ENCODE results near the gene BAX. TPM values are rescaled to one million over a fixed set of nuclear protein-coding genes. Genes with fewer than 3 reads are reported as not detected.

Gene BAX
- total and polyA plus RNA-seq, 2 of the 13 experiments (the other 11 are each of a cell fraction or from before 2014, with no cell fraction given) = 139 to 176 TPM

DNA sequence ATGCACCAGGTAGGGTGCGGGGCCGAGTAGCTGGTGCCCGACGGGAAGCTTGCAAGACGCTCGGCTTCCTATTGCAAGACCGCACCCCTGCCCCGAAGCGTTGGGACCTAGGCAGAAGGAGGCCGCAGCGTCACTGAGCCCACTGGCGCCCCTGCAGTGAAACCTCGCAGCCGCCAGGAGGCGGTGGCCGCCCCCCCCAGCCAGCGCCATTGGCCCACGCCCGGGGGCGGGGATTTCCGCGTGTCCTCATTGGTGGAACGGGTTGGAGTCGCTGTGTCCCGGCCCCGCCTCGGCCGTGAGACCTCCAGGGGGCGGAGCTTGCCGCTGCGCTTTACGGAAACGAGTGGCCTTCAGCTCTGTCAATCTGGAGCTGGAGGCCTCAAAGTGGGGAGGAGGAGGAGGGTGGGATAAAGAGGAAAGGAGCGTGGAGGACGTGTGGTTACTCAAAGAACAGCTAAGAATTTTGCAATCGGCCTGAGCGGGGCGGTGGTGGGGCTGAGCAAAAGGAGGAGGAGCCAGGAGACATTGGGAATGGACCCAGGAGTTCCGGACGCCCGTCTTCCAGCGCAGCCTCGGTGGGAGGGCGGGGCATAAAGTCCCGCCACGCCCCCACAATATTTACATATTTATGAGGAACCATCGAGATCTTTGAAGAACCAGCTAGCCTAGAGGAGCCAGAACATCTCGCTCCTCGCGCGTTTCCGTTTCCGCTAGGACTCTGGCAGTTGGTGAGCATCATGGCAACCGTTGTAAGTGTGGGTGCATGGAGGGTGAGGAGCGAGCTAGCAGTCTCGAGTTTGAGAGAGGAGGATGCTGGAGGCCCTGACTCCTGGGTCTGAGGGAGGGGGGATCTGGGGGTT, 38.7 kb downstream of the BAX start, which contains the start of the genes GYS1 and RUVBL2 (continued):
- no peak for TF ChIP-seq NFE2 (CRISPR knock-in tag; IDR thresholded peaks at IDR 0.05)
- no peak for TF ChIP-seq STAG1 (CRISPR knock-in tag; IDR thresholded peaks at IDR 0.05)
- TF ChIP-seq CREB1 (IDR thresholded peaks at IDR 0.05) = peak; percentile 83
- peak; percentile 78 for TF ChIP-seq CREB1 (CRISPR knock-in tag; IDR thresholded peaks at IDR 0.05)
- TF ChIP-seq REL (CRISPR knock-in tag; conservative IDR thresholded peaks at IDR 0.05) = peak; percentile 84
- peak; percentile 19; the same call in 1 of the 2 replicates for TF ChIP-seq ZNF331 (CRISPR knock-in tag; IDR thresholded peaks at IDR 0.05)
- no peak for TF ChIP-seq PAX8 (CRISPR knock-in tag; IDR thresholded peaks at IDR 0.05; ENCODE audit: borderline replicate concordance)
- 0 out of 2 replicates have a peak, but pooled peaks have one; percentile 66 for TF ChIP-seq NR0B2 (CRISPR knock-in tag; IDR thresholded peaks at IDR 0.05)
- TF ChIP-seq RARA (CRISPR knock-in tag; IDR thresholded peaks at IDR 0.05) = no peak
- peak; percentile 56 for TF ChIP-seq KDM2A (CRISPR knock-in tag; IDR thresholded peaks at IDR 0.05; ENCODE audit: borderline replicate concordance, low read depth)
- no peak for TF ChIP-seq RNF219 (CRISPR knock-in tag; IDR thresholded peaks at IDR 0.05)
- peak; percentile 95 for TF ChIP-seq ZNF430 (CRISPR knock-in tag; IDR thresholded peaks at IDR 0.05)
- TF ChIP-seq KDM4B (CRISPR knock-in tag; IDR thresholded peaks at IDR 0.05) = 0 out of 2 replicates have a peak, but pooled peaks have one; percentile 17
- no peak for TF ChIP-seq STAT5B (CRISPR knock-in tag; IDR thresholded peaks at IDR 0.05)
- no peak for TF ChIP-seq HNRNPK (IDR thresholded peaks at IDR 0.05; ENCODE audit: low read depth, low read length, poor library complexity, severe bottlenecking)
- TF ChIP-seq SIN3A (IDR thresholded peaks at IDR 0.05; ENCODE audit: borderline replicate concordance, low read depth, low read length) = peak; percentile 86
- TF ChIP-seq NCOA5 (CRISPR knock-in tag; IDR thresholded peaks at IDR 0.05) = no peak
- TF ChIP-seq, protein P1, sequence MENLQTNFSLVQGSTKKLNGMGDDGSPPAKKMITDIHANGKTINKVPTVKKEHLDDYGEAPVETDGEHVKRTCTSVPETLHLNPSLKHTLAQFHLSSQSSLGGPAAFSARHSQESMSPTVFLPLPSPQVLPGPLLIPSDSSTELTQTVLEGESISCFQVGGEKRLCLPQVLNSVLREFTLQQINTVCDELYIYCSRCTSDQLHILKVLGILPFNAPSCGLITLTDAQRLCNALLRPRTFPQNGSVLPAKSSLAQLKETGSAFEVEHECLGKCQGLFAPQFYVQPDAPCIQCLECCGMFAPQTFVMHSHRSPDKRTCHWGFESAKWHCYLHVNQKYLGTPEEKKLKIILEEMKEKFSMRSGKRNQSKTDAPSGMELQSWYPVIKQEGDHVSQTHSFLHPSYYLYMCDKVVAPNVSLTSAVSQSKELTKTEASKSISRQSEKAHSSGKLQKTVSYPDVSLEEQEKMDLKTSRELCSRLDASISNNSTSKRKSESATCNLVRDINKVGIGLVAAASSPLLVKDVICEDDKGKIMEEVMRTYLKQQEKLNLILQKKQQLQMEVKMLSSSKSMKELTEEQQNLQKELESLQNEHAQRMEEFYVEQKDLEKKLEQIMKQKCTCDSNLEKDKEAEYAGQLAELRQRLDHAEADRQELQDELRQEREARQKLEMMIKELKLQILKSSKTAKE (CRISPR knock-in tag; IDR thresholded peaks at IDR 0.05; ENCODE audit: borderline replicate concordance) = 0 out of 2 replicates have a peak, but pooled peaks have one; percentile 5
- TF ChIP-seq, protein P2, sequence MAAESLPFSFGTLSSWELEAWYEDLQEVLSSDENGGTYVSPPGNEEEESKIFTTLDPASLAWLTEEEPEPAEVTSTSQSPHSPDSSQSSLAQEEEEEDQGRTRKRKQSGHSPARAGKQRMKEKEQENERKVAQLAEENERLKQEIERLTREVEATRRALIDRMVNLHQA (CRISPR knock-in tag; IDR thresholded peaks at IDR 0.05) = no peak
- TF ChIP-seq CBX5 (CRISPR knock-in tag; IDR thresholded peaks at IDR 0.05; ENCODE audit: borderline replicate concordance) = peak; percentile 43; the same call in 1 of the 2 replicates
- TF ChIP-seq, protein P3, sequence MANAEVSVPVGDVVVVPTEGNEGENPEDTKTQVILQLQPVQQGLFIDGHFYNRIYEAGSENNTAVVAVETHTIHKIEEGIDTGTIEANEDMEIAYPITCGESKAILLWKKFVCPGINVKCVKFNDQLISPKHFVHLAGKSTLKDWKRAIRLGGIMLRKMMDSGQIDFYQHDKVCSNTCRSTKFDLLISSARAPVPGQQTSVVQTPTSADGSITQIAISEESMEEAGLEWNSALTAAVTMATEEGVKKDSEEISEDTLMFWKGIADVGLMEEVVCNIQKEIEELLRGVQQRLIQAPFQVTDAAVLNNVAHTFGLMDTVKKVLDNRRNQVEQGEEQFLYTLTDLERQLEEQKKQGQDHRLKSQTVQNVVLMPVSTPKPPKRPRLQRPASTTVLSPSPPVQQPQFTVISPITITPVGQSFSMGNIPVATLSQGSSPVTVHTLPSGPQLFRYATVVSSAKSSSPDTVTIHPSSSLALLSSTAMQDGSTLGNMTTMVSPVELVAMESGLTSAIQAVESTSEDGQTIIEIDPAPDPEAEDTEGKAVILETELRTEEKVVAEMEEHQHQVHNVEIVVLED (CRISPR knock-in tag; IDR thresholded peaks at IDR 0.05; ENCODE audit: borderline replicate concordance) = peak; percentile 70
